K562 (cell line): Measurements from ENCODE around the gene ETV2. TPM values are rescaled to one million over a fixed set of nuclear protein-coding genes. Genes with fewer than 3 reads are reported as not detected.
A peak's percentile ranks its signal among the peaks of the same experiment; 100 is the strongest.

Source experiments
- ATF1 ChIP-seq, 2 experiments: fragments of 450-650 bp in 1 of 2; IDR thresholded peaks; 2 replicates each; pipeline ENCODE4 v1.6.1; 2016; ENCODE audit warnings: missing compliant biosample characterization in 1 of 2, missing genetic modification characterization in 1 of 2
- ATF7 ChIP-seq: fragments of 450-650 bp; IDR thresholded peaks from 2 replicates; pipeline ENCODE4 v1.7.1; 2014; ENCODE audit warnings: mild to moderate bottlenecking, moderate library complexity
- BHLHE40 ChIP-seq: IDR thresholded peaks from 2 replicates; pipeline ENCODE4 v1.6.1; 2011; ENCODE audit warnings: low read length, improper control_type of control experiment
- CBX3 ChIP-seq, 2 experiments: IDR thresholded peaks; 1 replicate in 1 of 2; 2 replicates in 1 of 2; pipeline ENCODE4 v1.6.1; 2012; ENCODE audit warnings: inconsistent platforms in 2 of 2, low read length in 2 of 2, borderline replicate concordance in 1 of 2, control low read depth in 1 of 2
- HDAC1 ChIP-seq, 2 experiments: fragments of 450-650 bp; IDR thresholded peaks; 2 replicates each; pipeline ENCODE4 v1.6.1; 2016 to 2017; ENCODE audit warnings: inconsistent platforms in 1 of 2, mild to moderate bottlenecking in 1 of 2, moderate library complexity in 1 of 2
- LEF1 ChIP-seq: fragments of 450-650 bp; IDR thresholded peaks from 2 replicates; pipeline ENCODE4 v1.6.1; 2016; ENCODE audit warnings: mild to moderate bottlenecking
- MAFK ChIP-seq: IDR thresholded peaks from 2 replicates; pipeline ENCODE4 v1.6.1; 2011; ENCODE audit warnings: low read length, improper control_type of control experiment
- MEF2A ChIP-seq: IDR thresholded peaks from 2 replicates; pipeline ENCODE4 v1.6.1; 2011; ENCODE audit warnings: low read depth, mild to moderate bottlenecking, low read length, moderate library complexity; ENCODE audit not compliant: control insufficient read depth
- PHB2 ChIP-seq: fragments of 450-650 bp; IDR thresholded peaks from 2 replicates; pipeline ENCODE4 v1.6.1; 2017; ENCODE audit warnings: low read depth
- PTRF ChIP-seq: fragments of 450-650 bp; IDR thresholded peaks from 2 replicates; pipeline ENCODE4 v1.6.1; 2016; ENCODE audit warnings: mild to moderate bottlenecking, missing genetic modification characterization, missing compliant biosample characterization
- SOX6 ChIP-seq: fragments of 450-650 bp; IDR thresholded peaks from 2 replicates; pipeline ENCODE4 v1.6.1; 2014; ENCODE audit warnings: mild to moderate bottlenecking
- SRSF7 ChIP-seq: fragments of 200-400 bp; formaldehyde crosslinking; optimal IDR thresholded peaks from 2 replicates; pipeline ENCODE3; 2017; ENCODE audit warnings: mild to moderate bottlenecking, low read depth, low read length
- STAG1 ChIP-seq: sonication (generic); formaldehyde crosslinking; IDR thresholded peaks from 2 replicates; pipeline ENCODE4 v1.5.0; 2020; ENCODE audit warnings: missing genetic modification reagents, borderline replicate concordance
- TAL1 ChIP-seq: fragments of 450-650 bp; IDR thresholded peaks from 2 replicates; pipeline ENCODE4 v1.6.1; 2016; ENCODE audit warnings: mild to moderate bottlenecking
- TARDBP ChIP-seq: fragments of 450-650 bp; IDR thresholded peaks from 2 replicates; pipeline ENCODE4 v1.6.1; 2016
- ZKSCAN3 ChIP-seq: fragments of 250-450 bp; sonication (Bioruptor Pico); IDR thresholded peaks from 2 replicates; pipeline ENCODE4 v1.4.0; 2020
- ZNF561 ChIP-seq: fragments of 450-650 bp; formaldehyde crosslinking; conservative IDR thresholded peaks from 2 replicates; pipeline ENCODE4 v1.4.0; 2020; ENCODE audit warnings: mild to moderate bottlenecking, moderate library complexity
- ZNF76 ChIP-seq: fragments of 250-450 bp; sonication (Bioruptor Pico); IDR thresholded peaks from 2 replicates; pipeline ENCODE4 v1.4.0; 2020; ENCODE audit warnings: mild to moderate bottlenecking, moderate library complexity, borderline replicate concordance
- ZNF785 ChIP-seq: fragments of 250-450 bp; sonication (Bioruptor Pico); IDR thresholded peaks from 2 replicates; pipeline ENCODE4 v1.4.0; 2020; ENCODE audit warnings: mild to moderate bottlenecking
- polyA plus RNA-seq, 8 experiments: library from polyadenylated mRNA; depleted of rRNA in 4 of 8; stranded (reverse) in 5 of 8; unstranded in 3 of 8; fragments of >200 nt; fragmentation: Nextera tagmentation in 2 of 8; fragmentation: Illumina TruSeq in 1 of 8; extraction: Ambion mirVana in 2 of 8; extraction: Trizol in 1 of 8; gene quantifications; 2 replicates each; pipeline versions ENCODE4 v1.2.1 to v1.2.3, GENCODE V29; 2011 to 2014; ENCODE audit warnings: inconsistent platforms in 1 of 8, missing spikeins in 1 of 8
- total RNA-seq, 7 experiments: library from RNA; depleted of rRNA in 6 of 7; stranded (reverse); fragments of >200 nt in 6 of 7; fragmentation: Illumina TruSeq in 2 of 7; extraction: Trizol in 2 of 7; gene quantifications; 2 replicates each; pipeline versions ENCODE4 v1.2.1 to v1.2.3, GENCODE V29; 2011 to 2021; ENCODE audit warnings: low replicate concordance in 1 of 7
- TF ChIP-seq, protein P1 (sequence below): fragments of 450-650 bp; IDR thresholded peaks from 2 replicates; pipeline ENCODE4 v1.6.1; 2018; ENCODE audit not compliant: partially characterized antibody
- TF ChIP-seq, protein P2 (sequence below): sonication (generic); formaldehyde crosslinking; IDR thresholded peaks from 2 replicates; pipeline ENCODE4 v1.8.0; 2022; ENCODE audit warnings: missing genetic modification reagents, mild to moderate bottlenecking, borderline replicate concordance
- TF ChIP-seq, protein P3 (sequence below): fragments of 450-650 bp; formaldehyde crosslinking; IDR thresholded peaks from 2 replicates; pipeline ENCODE4 v1.4.0; 2020; ENCODE audit warnings: mild to moderate bottlenecking, mixed read lengths
- TF ChIP-seq, protein P4 (sequence below): fragments of 250-450 bp; sonication (Bioruptor Pico); IDR thresholded peaks from 2 replicates; pipeline ENCODE4 v1.9.0; 2021; ENCODE audit warnings: mild to moderate bottlenecking

Gene ETV2
- total and polyA plus RNA-seq, 9 of the 15 experiments (the other 6 are each of a cell fraction or from before 2014, with no cell fraction given): 0.11 to 3.7 (median 0.55) TPM

DNA sequence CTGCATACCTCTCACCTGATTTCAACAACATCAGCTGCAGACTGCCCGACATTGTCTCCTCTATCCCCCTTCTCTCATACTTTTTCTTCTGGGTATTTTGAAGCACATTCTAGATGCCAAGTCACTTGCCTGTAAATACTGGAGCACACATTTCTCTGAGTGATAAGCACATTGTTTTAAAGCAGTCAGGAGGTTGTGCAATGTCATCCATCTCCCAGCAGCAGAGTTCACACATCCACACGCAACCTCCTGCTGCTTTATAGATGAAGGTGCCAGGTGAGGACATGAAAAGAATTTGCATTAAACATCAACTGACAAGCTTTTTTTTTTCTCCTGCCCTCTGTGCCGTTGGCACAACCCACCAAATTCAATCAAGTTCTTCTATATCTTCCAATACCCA, 30.3 kb downstream of the ETV2 start (continued):
- no peak for TF ChIP-seq ATF1 (CRISPR knock-in tag; IDR thresholded peaks at IDR 0.05)
- TF ChIP-seq ATF1 (tag; IDR thresholded peaks at IDR 0.05): 0 out of 2 replicates have a peak, but pooled peaks have one; percentile 42
- TF ChIP-seq LEF1: peak; percentile 81
- peak in 1 of 2 experiments; percentile 61; a peak in 1 of 3 replicates for TF ChIP-seq CBX3 (IDR thresholded peaks at IDR 0.05; ENCODE audit: borderline replicate concordance in 1 of 2, low read length in 2 of 2)
- no peak for TF ChIP-seq SRSF7
- TF ChIP-seq TAL1: peak; percentile 93
- TF ChIP-seq, protein P1, sequence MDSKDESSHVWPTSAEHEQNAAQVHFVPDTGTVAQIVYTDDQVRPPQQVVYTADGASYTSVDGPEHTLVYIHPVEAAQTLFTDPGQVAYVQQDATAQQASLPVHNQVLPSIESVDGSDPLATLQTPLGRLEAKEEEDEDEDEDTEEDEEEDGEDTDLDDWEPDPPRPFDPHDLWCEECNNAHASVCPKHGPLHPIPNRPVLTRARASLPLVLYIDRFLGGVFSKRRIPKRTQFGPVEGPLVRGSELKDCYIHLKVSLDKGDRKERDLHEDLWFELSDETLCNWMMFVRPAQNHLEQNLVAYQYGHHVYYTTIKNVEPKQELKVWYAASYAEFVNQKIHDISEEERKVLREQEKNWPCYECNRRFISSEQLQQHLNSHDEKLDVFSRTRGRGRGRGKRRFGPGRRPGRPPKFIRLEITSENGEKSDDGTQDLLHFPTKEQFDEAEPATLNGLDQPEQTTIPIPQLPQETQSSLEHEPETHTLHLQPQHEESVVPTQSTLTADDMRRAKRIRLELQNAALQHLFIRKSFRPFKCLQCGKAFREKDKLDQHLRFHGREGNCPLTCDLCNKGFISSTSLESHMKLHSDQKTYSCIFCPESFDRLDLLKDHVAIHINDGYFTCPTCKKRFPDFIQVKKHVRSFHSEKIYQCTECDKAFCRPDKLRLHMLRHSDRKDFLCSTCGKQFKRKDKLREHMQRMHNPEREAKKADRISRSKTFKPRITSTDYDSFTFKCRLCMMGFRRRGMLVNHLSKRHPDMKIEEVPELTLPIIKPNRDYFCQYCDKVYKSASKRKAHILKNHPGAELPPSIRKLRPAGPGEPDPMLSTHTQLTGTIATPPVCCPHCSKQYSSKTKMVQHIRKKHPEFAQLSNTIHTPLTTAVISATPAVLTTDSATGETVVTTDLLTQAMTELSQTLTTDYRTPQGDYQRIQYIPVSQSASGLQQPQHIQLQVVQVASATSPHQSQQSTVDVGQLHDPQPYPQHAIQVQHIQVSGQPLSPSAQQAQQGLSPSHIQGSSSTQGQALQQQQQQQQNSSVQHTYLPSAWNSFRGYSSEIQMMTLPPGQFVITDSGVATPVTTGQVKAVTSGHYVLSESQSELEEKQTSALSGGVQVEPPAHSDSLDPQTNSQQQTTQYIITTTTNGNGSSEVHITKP: no peak
- no peak for TF ChIP-seq ZNF785
- TF ChIP-seq, protein P2, sequence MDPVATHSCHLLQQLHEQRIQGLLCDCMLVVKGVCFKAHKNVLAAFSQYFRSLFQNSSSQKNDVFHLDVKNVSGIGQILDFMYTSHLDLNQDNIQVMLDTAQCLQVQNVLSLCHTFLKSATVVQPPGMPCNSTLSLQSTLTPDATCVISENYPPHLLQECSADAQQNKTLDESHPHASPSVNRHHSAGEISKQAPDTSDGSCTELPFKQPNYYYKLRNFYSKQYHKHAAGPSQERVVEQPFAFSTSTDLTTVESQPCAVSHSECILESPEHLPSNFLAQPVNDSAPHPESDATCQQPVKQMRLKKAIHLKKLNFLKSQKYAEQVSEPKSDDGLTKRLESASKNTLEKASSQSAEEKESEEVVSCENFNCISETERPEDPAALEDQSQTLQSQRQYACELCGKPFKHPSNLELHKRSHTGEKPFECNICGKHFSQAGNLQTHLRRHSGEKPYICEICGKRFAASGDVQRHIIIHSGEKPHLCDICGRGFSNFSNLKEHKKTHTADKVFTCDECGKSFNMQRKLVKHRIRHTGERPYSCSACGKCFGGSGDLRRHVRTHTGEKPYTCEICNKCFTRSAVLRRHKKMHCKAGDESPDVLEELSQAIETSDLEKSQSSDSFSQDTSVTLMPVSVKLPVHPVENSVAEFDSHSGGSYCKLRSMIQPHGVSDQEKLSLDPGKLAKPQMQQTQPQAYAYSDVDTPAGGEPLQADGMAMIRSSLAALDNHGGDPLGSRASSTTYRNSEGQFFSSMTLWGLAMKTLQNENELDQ (CRISPR knock-in tag): no peak
- TF ChIP-seq, protein P3, sequence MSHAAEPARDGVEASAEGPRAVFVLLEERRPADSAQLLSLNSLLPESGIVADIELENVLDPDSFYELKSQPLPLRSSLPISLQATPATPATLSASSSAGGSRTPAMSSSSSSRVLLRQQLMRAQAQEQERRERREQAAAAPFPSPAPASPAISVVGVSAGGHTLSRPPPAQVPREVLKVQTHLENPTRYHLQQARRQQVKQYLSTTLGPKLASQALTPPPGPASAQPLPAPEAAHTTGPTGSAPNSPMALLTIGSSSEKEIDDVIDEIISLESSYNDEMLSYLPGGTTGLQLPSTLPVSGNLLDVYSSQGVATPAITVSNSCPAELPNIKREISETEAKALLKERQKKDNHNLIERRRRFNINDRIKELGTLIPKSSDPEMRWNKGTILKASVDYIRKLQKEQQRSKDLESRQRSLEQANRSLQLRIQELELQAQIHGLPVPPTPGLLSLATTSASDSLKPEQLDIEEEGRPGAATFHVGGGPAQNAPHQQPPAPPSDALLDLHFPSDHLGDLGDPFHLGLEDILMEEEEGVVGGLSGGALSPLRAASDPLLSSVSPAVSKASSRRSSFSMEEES: no peak
- no peak for TF ChIP-seq PTRF (tag)
- peak; percentile 93 for TF ChIP-seq SOX6
- TF ChIP-seq MAFK: peak; percentile 79
- TF ChIP-seq, protein P4, sequence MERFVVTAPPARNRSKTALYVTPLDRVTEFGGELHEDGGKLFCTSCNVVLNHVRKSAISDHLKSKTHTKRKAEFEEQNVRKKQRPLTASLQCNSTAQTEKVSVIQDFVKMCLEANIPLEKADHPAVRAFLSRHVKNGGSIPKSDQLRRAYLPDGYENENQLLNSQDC (CRISPR knock-in tag): no peak
- no peak for TF ChIP-seq STAG1 (CRISPR knock-in tag)
- no peak for TF ChIP-seq ZNF561 (CRISPR knock-in tag)
- peak; percentile 38; the same call in 1 of the 2 replicates for TF ChIP-seq ATF7
- TF ChIP-seq HDAC1 (IDR thresholded peaks at IDR 0.05): peak in 1 of 2 experiments; percentile 84; a peak in 2 of 4 replicates
- TF ChIP-seq ZKSCAN3 (CRISPR knock-in tag): no peak
- TF ChIP-seq MEF2A: 0 out of 2 replicates have a peak, but pooled peaks have one; percentile 4
- no peak for TF ChIP-seq ZNF76 (CRISPR knock-in tag)
- peak; percentile 72; the same call in 1 of the 2 replicates for TF ChIP-seq PHB2
- peak; percentile 82 for TF ChIP-seq BHLHE40
- TF ChIP-seq TARDBP: no peak
